Adrenal gland (tissue), 19 donors: ENCODE results near the gene GNAT2. TPM values are rescaled to one million over a fixed set of nuclear protein-coding genes. Genes with fewer than 3 reads are reported as not detected.

Experiments
- DNase-seq, 7 donors: peaks; one replicate each; pipeline ENCODE4 v3.0.0-alpha.2; 2019 to 2020
- H3K27ac ChIP-seq, 5 donors: fragments of 200-600 bp; sonication (generic) in 4 of 5; 1 replicate in 3 of 5; 2 replicates in 2 of 5; pipeline versions ENCODE4 v1.5.1 to v1.8.0; 2016 to 2020; ENCODE audit warnings: mild to moderate bottlenecking in 1 of 5
- H3K27me3 ChIP-seq: fragments of 200-600 bp; 2 replicates; pipeline ENCODE4 v1.8.0; 2021
- H3K36me3 ChIP-seq, 2 donors: fragments of 200-600 bp; replicated peaks in 1 of 2; 1 replicate in 1 of 2; 2 replicates in 1 of 2; pipeline versions ENCODE4 v1.5.1 to v1.8.0; 2018 to 2022
- H3K4me1 ChIP-seq, 2 donors: fragments of 200-600 bp; replicated peaks in 1 of 2; 1 replicate in 1 of 2; 2 replicates in 1 of 2; pipeline versions ENCODE4 v1.5.1 to v1.8.0; 2018 to 2021
- H3K4me3 ChIP-seq, 4 donors: fragments of 200-600 bp; sonication (generic) in 3 of 4; one replicate each; pipeline ENCODE4 v1.5.1; 2016 to 2018
- H3K9me3 ChIP-seq, 3 donors: fragments of 200-600 bp; sonication (generic) in 1 of 3; replicated peaks in 1 of 3; 1 replicate in 2 of 3; 2 replicates in 1 of 3; pipeline versions ENCODE4 v1.5.1 to v1.8.0; 2016 to 2021
- CTCF ChIP-seq, 6 experiments: fragments of 450-650 bp in 4 of 6; fragments of 200-600 bp in 2 of 6; sonication (generic) in 1 of 6; IDR thresholded peaks; 1 replicate in 5 of 6; 2 replicates in 1 of 6; pipeline versions ENCODE4 v1.5.1 to v1.8.0; 2016 to 2021; ENCODE audit warnings: antibody characterized with exemption in 6 of 6, mild to moderate bottlenecking in 2 of 6, moderate library complexity in 1 of 6
- POLR2A ChIP-seq, 2 donors: fragments of 450-650 bp; IDR thresholded peaks; one replicate each; pipeline ENCODE4 v1.6.1; 2017; ENCODE audit warnings: antibody characterized with exemption in 2 of 2, mild to moderate bottlenecking in 2 of 2, moderate library complexity in 1 of 2
- WGBS, 4 donors: extraction: QIAGEN DNeasy Blood & Tissue Kit in 2 of 4; methylation state at CpG; one replicate each; pipeline versions ENCODE4 v1.1.5 to v1.1.7; 2013 to 2017; 5-methylcytosine and 5-hydroxymethylcytosine counted together
- intact Hi-C, 2 donors: fragments of 100-400 bp; cut with DNase I; formaldehyde crosslinking; loops; one replicate each; pipeline versions ENCODE4 v1.14.1 to v1.15.0; 2022 to 2023
- long read RNA-seq, 10 donors: library from polyadenylated mRNA in 3 of 10; unstranded in 2 of 10; stranded (forward) in 1 of 10; transcript quantifications; one replicate each; pipeline ENCODE4 v2.0.0 and lab custom pipeline, GENCODE V29; 2021 to 2026
- polyA plus RNA-seq, 3 donors: library from polyadenylated mRNA; stranded (reverse); fragments of 200-250 nt in 2 of 3; fragments of 350-450 nt in 1 of 3; fragmentation: Illumina TruSeq in 1 of 3; extraction: RNeasy Lipid Tissue Mini Kit (QIAGEN cat#74804) in 1 of 3; gene quantifications; one replicate each; pipeline ENCODE4 v1.2.3, GENCODE V29; 2013 to 2014
- total RNA-seq, 9 donors: library from RNA; depleted of rRNA in 4 of 9; stranded (reverse); fragments of >200 nt in 4 of 9; fragments of 120-200 nt in 1 of 9; fragmentation: NEBNext Ultra II Directional in 1 of 9; extraction: Animal tissue kit (Norgen Biotek cat#: 25700) in 1 of 9; gene quantifications; one replicate each; pipeline versions ENCODE4 v1.1.0 to v1.2.4, GENCODE V29; 2013 to 2023
- donor health status: healthy with polysubstance abuse.
- donor health status: Bipolar disorder and iron deficiency.
- donor health status: DM: yes; HTN: yes; CAD: no.
- donor health status: DM: no; HTN: no; CAD: no.
- donor health status: DM: no; HTN: no; CAD: no.
- donor health status: DM: yes; HTN: yes; CAD: no.

Gene GNAT2
- under 1 TPM in 4 of 9 donors, not detected in 5; 0.22 to 0.95 (median 0.37) TPM for total RNA-seq
- polyA plus RNA-seq = under 1 TPM in 1 of 3 donors, not detected in 2; 0.29 TPM
- long read RNA-seq, donor 1 = 0 reads
- long read RNA-seq, donor 2 = 0 reads
- long read RNA-seq, donor 3 = 0 reads
- long read RNA-seq, donor 4, partial matches to known transcripts = 0 of 1 reads
- long read RNA-seq, donor 4, other reads (novel, unspliced or antisense) = 1 of 1 reads
- long read RNA-seq, donor 5, partial matches to known transcripts = 0 of 3 reads
- long read RNA-seq, donor 5, other reads (novel, unspliced or antisense) = 3 of 3 reads
- long read RNA-seq, donor 6 = 0 reads
- long read RNA-seq, donor 7 = 0 reads
- long read RNA-seq, donor 8 = 0 reads
- long read RNA-seq, donor 9 = 0 reads
- long read RNA-seq, donor 10 = 0 reads

GRCh38 chr1:109619576-109620400 lies at the start of gene GNAT2, which contains the start of gene AMPD2:
Gene GNAT2 (minus strand): TSS chr1:109619616. CDS start chr1:109612870, 6,746 bp downstream.
Gene AMPD2 (plus strand): TSS chr1:109619837. CDS start chr1:109621176, 1,339 bp downstream.
- TF ChIP-seq CTCF (IDR thresholded peaks at IDR 0.05) (peak in 1 of 6 experiments; percentile 0), POLR2A (IDR thresholded peaks at IDR 0.05) (peak in 1 of 2 donors; percentile 45)
- Histone ChIP-seq H3K9me3 (no peaks in the 10 kb centered on the region), H3K27ac (peak within 1 kb of the TSS; percentile 61 to 88 (median 66)), H3K4me3 (peak within 1 kb of the TSS; percentile 12 to 71 (median 38)), H3K36me3 (no peaks in the 10 kb centered on the region), H3K4me1 (peaks cover 12 to 47% of the 10 kb centered on the region in 2 donors), H3K27me3 (no peaks in the 10 kb centered on the region)
- peak; percentile 86 to 94 (median 88) for DNase-seq
- intact Hi-C loops = no loop called here
- 0 to 1% (median 0%) methylated on average over 25 to 47 of the region's 47 CpGs for WGBS, 4 donors

GRCh38 chr1:109668123-109668775 lies 48.8 kb upstream of the GNAT2 start:
- no peaks in the 10 kb centered on the region for H3K27me3 ChIP-seq
- peaks cover 0 to 3% of the 10 kb centered on the region in 2 donors for H3K36me3 ChIP-seq
- H3K4me1 ChIP-seq = peaks cover 0 to 8% of the 10 kb centered on the region in 2 donors
- H3K27ac ChIP-seq = peak overlapping the region in 1 of 5 donors; percentile 51
- DNase-seq = peak in 1 of 7 donors; percentile 56
- 0 to 9% (median 5%) methylated on average over 7 to 26 of the region's 26 CpGs for WGBS, 4 donors
- intact Hi-C loops = no loop called here
- H3K9me3 ChIP-seq = no peaks in the 10 kb centered on the region
- H3K4me3 ChIP-seq = peak overlapping the region in 2 of 4 donors; percentile 45 to 58
- TF ChIP-seq CTCF (IDR thresholded peaks at IDR 0.05) (no peak), POLR2A (IDR thresholded peaks at IDR 0.05) (no peak)

GRCh38 chr1:109667452-109668122 lies 48.2 kb upstream of the GNAT2 start, which contains the start of gene GSTM2:
Gene GSTM2 (plus strand): TSS chr1:109668057. CDS start chr1:109668116, 59 bp downstream.
- no peaks in the 10 kb centered on the region for H3K27me3 ChIP-seq
- H3K4me1 ChIP-seq = peaks cover 0 to 8% of the 10 kb centered on the region in 2 donors
- H3K36me3 ChIP-seq = no peaks in the 10 kb centered on the region
- peak; percentile 91 to 97 (median 93) for DNase-seq
- H3K4me3 ChIP-seq = peak within 1 kb of the TSS in 2 of 4 donors; percentile 45 to 58
- peak within 1 kb of the TSS in 1 of 5 donors; percentile 51 for H3K27ac ChIP-seq
- peak in 1 of 2 donors; percentile 46 for TF ChIP-seq POLR2A (IDR thresholded peaks at IDR 0.05)
- TF ChIP-seq CTCF (IDR thresholded peaks at IDR 0.05) = no peak
- intact Hi-C loops = no loop called here
- H3K9me3 ChIP-seq = no peaks in the 10 kb centered on the region
- WGBS, 4 donors = 7 to 12% (median 8%) methylated on average over 12 to 22 of the region's 22 CpGs
